ENCODE data around the gene SSC5D. TPM values are rescaled to one million over a fixed set of nuclear protein-coding genes. Genes with fewer than 3 reads are reported as not detected.

SSC5D gene
- polyA plus RNA-seq, 1 donor: 4.0 TPM

GRCh38 chr19:55474269-55475265 is 13.7 kb upstream of the SSC5D start:
- Histone ChIP-seq H3K4me3 (ENCODE audit: low read length) (no peak overlapping the region), H3K36me3 (ENCODE audit: control insufficient read depth, insufficient read depth, low read length) (no peaks in the 10 kb centered on the region), H3K9me3 (ENCODE audit: control insufficient read depth, low read depth, low read length) (no peaks in the 10 kb centered on the region), H3K4me1 (ENCODE audit: control insufficient read depth, insufficient read depth, low read length) (peaks cover 11% of the 10 kb centered on the region), H3K27ac (ENCODE audit: low read length) (no peak overlapping the region), H3K27me3 (ENCODE audit: control insufficient read depth, insufficient read depth, low read length) (no peaks in the 10 kb centered on the region)
- no peak for DNase-seq
- WGBS (ENCODE audit: insufficient coverage, low lambda C conversion rate): no CpG with 5 or more reads among the region's 19 CpGs

GRCh38 chr19:55476100-55476775 is 12.0 kb upstream of the SSC5D start, which contains the start of gene ZNF628:
Gene ZNF628, plus strand, starts transcription at chr19:55476617. Its CDS starts 3,294 bp downstream, at chr19:55479911.
- H3K27ac ChIP-seq (ENCODE audit: low read length): peak within 1 kb of the TSS; percentile 94
- peak; percentile 99 for DNase-seq
- H3K9me3 ChIP-seq (ENCODE audit: control insufficient read depth, low read depth, low read length): peaks cover 3% of the 10 kb centered on the region
- peaks cover 11% of the 10 kb centered on the region for H3K4me1 ChIP-seq (ENCODE audit: control insufficient read depth, insufficient read depth, low read length)
- no peaks in the 10 kb centered on the region for H3K36me3 ChIP-seq (ENCODE audit: control insufficient read depth, insufficient read depth, low read length)
- no peaks in the 10 kb centered on the region for H3K27me3 ChIP-seq (ENCODE audit: control insufficient read depth, insufficient read depth, low read length)
- WGBS (ENCODE audit: insufficient coverage, low lambda C conversion rate): no CpG with 5 or more reads among the region's 61 CpGs
- H3K4me3 ChIP-seq (ENCODE audit: low read length): peak within 1 kb of the TSS; percentile 43

GRCh38 chr19:55477905-55478304 is 10.3 kb upstream of the SSC5D start:
- no peaks in the 10 kb centered on the region for H3K27me3 ChIP-seq (ENCODE audit: control insufficient read depth, insufficient read depth, low read length)
- no peak overlapping the region for H3K27ac ChIP-seq (ENCODE audit: low read length)
- no peak overlapping the region for H3K4me3 ChIP-seq (ENCODE audit: low read length)
- H3K9me3 ChIP-seq (ENCODE audit: control insufficient read depth, low read depth, low read length): peaks cover 6% of the 10 kb centered on the region
- WGBS (ENCODE audit: insufficient coverage, low lambda C conversion rate): no CpG with 5 or more reads among the region's 13 CpGs
- peaks cover 4% of the 10 kb centered on the region for H3K36me3 ChIP-seq (ENCODE audit: control insufficient read depth, insufficient read depth, low read length)
- H3K4me1 ChIP-seq (ENCODE audit: control insufficient read depth, insufficient read depth, low read length): peaks cover 11% of the 10 kb centered on the region
- no peak for DNase-seq

- Histone ChIP-seq H3K4me3 (ENCODE audit: low read length) (no peak overlapping the region), H3K27me3 (ENCODE audit: control insufficient read depth, insufficient read depth, low read length) (no peaks in the 10 kb centered on the region), H3K9me3 (ENCODE audit: control insufficient read depth, low read depth, low read length) (peaks cover 6% of the 10 kb centered on the region), H3K4me1 (ENCODE audit: control insufficient read depth, insufficient read depth, low read length) (peaks cover 11% of the 10 kb centered on the region), H3K36me3 (ENCODE audit: control insufficient read depth, insufficient read depth, low read length) (peaks cover 4% of the 10 kb centered on the region), H3K27ac (ENCODE audit: low read length) (no peak overlapping the region)
- DNase-seq: no peak
- WGBS (ENCODE audit: insufficient coverage, low lambda C conversion rate): no CpG with 5 or more reads among the region's 12 CpGs
Measured at GRCh38 chr19:55478364-55478763, 9.9 kb upstream of the SSC5D start.

- no peak overlapping the region for H3K27ac ChIP-seq (ENCODE audit: low read length)
- H3K9me3 ChIP-seq (ENCODE audit: control insufficient read depth, low read depth, low read length): peaks cover 6% of the 10 kb centered on the region
- H3K27me3 ChIP-seq (ENCODE audit: control insufficient read depth, insufficient read depth, low read length): no peaks in the 10 kb centered on the region
- no peak for DNase-seq
- H3K4me1 ChIP-seq (ENCODE audit: control insufficient read depth, insufficient read depth, low read length): peaks cover 11% of the 10 kb centered on the region
- H3K36me3 ChIP-seq (ENCODE audit: control insufficient read depth, insufficient read depth, low read length): peaks cover 4% of the 10 kb centered on the region
- 86% methylated on average over 3 of the region's 17 CpGs for WGBS (ENCODE audit: insufficient coverage, low lambda C conversion rate)
- H3K4me3 ChIP-seq (ENCODE audit: low read length): no peak overlapping the region
Measured at GRCh38 chr19:55479045-55479444, 9.2 kb upstream of the SSC5D start.

GRCh38 chr19:55479451-55480230 is 8.6 kb upstream of the SSC5D start:
- peaks cover 15% of the 10 kb centered on the region for H3K4me1 ChIP-seq (ENCODE audit: control insufficient read depth, insufficient read depth, low read length)
- H3K9me3 ChIP-seq (ENCODE audit: control insufficient read depth, low read depth, low read length): peaks cover 6% of the 10 kb centered on the region
- H3K4me3 ChIP-seq (ENCODE audit: low read length): no peak overlapping the region
- DNase-seq: no peak
- H3K27ac ChIP-seq (ENCODE audit: low read length): no peak overlapping the region
- H3K27me3 ChIP-seq (ENCODE audit: control insufficient read depth, insufficient read depth, low read length): no peaks in the 10 kb centered on the region
- WGBS (ENCODE audit: insufficient coverage, low lambda C conversion rate): 100% methylated on average over 1 of the region's 15 CpGs
- H3K36me3 ChIP-seq (ENCODE audit: control insufficient read depth, insufficient read depth, low read length): peaks cover 4% of the 10 kb centered on the region

- Histone ChIP-seq H3K4me1 (ENCODE audit: control insufficient read depth, insufficient read depth, low read length) (peaks cover 11% of the 10 kb centered on the region), H3K4me3 (ENCODE audit: low read length) (no peak overlapping the region), H3K9me3 (ENCODE audit: control insufficient read depth, low read depth, low read length) (peaks cover 6% of the 10 kb centered on the region), H3K27me3 (ENCODE audit: control insufficient read depth, insufficient read depth, low read length) (peaks cover 10% of the 10 kb centered on the region), H3K27ac (ENCODE audit: low read length) (no peak overlapping the region), H3K36me3 (ENCODE audit: control insufficient read depth, insufficient read depth, low read length) (peaks cover 4% of the 10 kb centered on the region)
- no CpG with 5 or more reads among the region's 52 CpGs for WGBS (ENCODE audit: insufficient coverage, low lambda C conversion rate)
- no peak for DNase-seq
Measured at GRCh38 chr19:55481148-55481793, 7.0 kb upstream of the SSC5D start.

- Histone ChIP-seq H3K4me1 (ENCODE audit: control insufficient read depth, insufficient read depth, low read length) (peaks cover 11% of the 10 kb centered on the region), H3K27me3 (ENCODE audit: control insufficient read depth, insufficient read depth, low read length) (peaks cover 10% of the 10 kb centered on the region), H3K4me3 (ENCODE audit: low read length) (no peak overlapping the region), H3K27ac (ENCODE audit: low read length) (no peak overlapping the region), H3K9me3 (ENCODE audit: control insufficient read depth, low read depth, low read length) (peaks cover 6% of the 10 kb centered on the region), H3K36me3 (ENCODE audit: control insufficient read depth, insufficient read depth, low read length) (peaks cover 4% of the 10 kb centered on the region)
- DNase-seq: no peak
- whole genome bisulfite sequencing (ENCODE audit: insufficient coverage, low lambda C conversion rate): no CpG with 5 or more reads among the region's 40 CpGs
Measured at GRCh38 chr19:55481794-55482155, 6.5 kb upstream of the SSC5D start.

- Histone ChIP-seq H3K9me3 (ENCODE audit: control insufficient read depth, low read depth, low read length) (peaks cover 6% of the 10 kb centered on the region), H3K4me3 (ENCODE audit: low read length) (no peak overlapping the region), H3K4me1 (ENCODE audit: control insufficient read depth, insufficient read depth, low read length) (peaks cover 11% of the 10 kb centered on the region), H3K27me3 (ENCODE audit: control insufficient read depth, insufficient read depth, low read length) (peaks cover 10% of the 10 kb centered on the region), H3K27ac (ENCODE audit: low read length) (no peak overlapping the region), H3K36me3 (ENCODE audit: control insufficient read depth, insufficient read depth, low read length) (peaks cover 4% of the 10 kb centered on the region)
- no peak for DNase-seq
- no CpG with 5 or more reads among the region's 83 CpGs for WGBS (ENCODE audit: insufficient coverage, low lambda C conversion rate)
Measured at GRCh38 chr19:55482156-55482961, 5.9 kb upstream of the SSC5D start.
